SU-DHL-6 (cell line): Measurements from ENCODE around the gene LVRN.

Source experiments
- CTCF ChIP-seq: fragments of 200-600 bp; sonication (generic); IDR thresholded peaks from one replicate; pipeline ENCODE4 v1.5.1; 2017; ENCODE audit warnings: antibody characterized with exemption, mild to moderate bottlenecking, low read length, moderate library complexity; ENCODE audit not compliant: insufficient read depth, poor library complexity, severe bottlenecking
- EZH2phosphoT487 ChIP-seq: fragments of 200-600 bp; sonication (generic), shearing (Covaris generic); conservative IDR thresholded peaks from 2 replicates; pipeline ENCODE4 v1.6.1; 2018; ENCODE audit warnings: mild to moderate bottlenecking, antibody characterized with exemption, low read length, moderate library complexity, mixed read lengths

- no peak for TF ChIP-seq CTCF
- no peak for TF ChIP-seq EZH2phosphoT487
Measured at GRCh38 chr5:115940080-115940810, 22.0 kb upstream of the LVRN start.
